ENCODE results near the gene WFIKKN2. TPM values are rescaled to one million over a fixed set of nuclear protein-coding genes. Genes with fewer than 3 reads are reported as not detected.

WFIKKN2 gene
- total RNA-seq, 1 donor from 2014 or later = not detected

DNA sequence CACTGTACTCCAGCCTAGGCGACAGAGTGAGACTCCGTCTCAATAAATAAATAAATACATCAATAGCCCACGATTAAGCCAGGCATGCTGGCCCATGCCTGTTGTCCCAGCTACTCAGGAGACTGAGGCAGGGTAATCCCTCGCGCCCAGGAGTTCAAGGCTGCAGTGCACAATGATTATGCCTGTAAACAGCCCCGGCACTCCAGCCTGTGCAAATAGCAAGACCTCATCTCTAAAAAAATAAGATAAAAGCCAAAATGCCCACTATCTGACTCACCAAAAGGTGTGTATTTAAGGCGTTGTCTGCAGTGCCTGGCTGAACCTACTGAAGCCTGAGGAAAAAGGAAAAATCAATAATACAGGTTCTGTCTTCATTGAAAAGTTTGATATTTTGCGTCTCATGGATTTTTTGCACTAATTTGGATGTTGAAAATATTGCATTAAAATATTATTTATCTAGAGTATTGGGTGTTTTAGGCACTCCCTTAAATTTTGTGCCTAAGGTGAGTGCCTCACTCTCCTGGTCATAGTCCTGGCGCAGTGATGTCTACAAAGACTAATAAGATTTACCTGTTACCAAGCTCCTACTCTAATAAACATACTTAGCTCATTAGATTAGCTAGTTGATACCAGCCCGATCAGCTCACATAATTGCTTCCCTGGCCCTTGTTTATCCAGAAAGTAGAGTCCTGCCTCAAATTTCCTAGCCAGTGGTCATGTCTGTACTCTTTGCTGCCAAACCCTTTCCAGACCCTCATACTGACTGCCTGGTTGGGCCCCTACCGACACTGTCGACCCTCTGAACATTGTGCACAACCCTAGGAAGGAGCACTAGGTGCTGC, 55.5 kb downstream of the WFIKKN2 start:
- no peak for DNase-seq (ENCODE audit: low read depth)

DNA sequence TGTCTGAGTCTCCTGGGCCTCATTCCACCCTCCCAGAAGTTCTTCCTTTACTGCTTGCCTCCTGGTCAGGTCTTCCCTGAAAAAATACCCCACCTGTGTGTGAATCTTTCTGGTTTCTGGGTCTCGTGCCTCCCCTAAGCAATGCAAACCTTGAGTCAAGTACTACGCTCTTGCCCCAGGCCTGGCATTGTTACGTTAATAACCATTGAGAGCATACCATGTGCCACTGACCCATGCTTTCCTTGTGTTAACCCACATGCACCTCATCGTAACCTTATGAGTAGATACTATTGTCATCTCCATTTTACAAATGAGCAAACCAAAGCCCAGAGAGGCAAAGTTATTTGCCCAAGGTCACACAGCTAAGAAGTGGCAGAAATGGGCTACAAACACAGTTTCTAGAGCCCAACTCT, 56.2 kb downstream of the WFIKKN2 start:
- Histone ChIP-seq H3K27me3 (ENCODE audit: control insufficient read depth, insufficient read depth, low read length) (no peaks in the 10 kb centered on the region), H3K36me3 (ENCODE audit: control insufficient read depth, insufficient read depth, low read length) (no peaks in the 10 kb centered on the region), H3K4me3 (ENCODE audit: low read depth, low read length) (no peak overlapping the region)
- no peak for DNase-seq (ENCODE audit: low read depth)
- TF ChIP-seq, protein P1, sequence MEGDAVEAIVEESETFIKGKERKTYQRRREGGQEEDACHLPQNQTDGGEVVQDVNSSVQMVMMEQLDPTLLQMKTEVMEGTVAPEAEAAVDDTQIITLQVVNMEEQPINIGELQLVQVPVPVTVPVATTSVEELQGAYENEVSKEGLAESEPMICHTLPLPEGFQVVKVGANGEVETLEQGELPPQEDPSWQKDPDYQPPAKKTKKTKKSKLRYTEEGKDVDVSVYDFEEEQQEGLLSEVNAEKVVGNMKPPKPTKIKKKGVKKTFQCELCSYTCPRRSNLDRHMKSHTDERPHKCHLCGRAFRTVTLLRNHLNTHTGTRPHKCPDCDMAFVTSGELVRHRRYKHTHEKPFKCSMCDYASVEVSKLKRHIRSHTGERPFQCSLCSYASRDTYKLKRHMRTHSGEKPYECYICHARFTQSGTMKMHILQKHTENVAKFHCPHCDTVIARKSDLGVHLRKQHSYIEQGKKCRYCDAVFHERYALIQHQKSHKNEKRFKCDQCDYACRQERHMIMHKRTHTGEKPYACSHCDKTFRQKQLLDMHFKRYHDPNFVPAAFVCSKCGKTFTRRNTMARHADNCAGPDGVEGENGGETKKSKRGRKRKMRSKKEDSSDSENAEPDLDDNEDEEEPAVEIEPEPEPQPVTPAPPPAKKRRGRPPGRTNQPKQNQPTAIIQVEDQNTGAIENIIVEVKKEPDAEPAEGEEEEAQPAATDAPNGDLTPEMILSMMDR (IDR thresholded peaks at IDR 0.05; ENCODE audit: insufficient read depth, low read length, poor library complexity, severe bottlenecking) = no peak

More for the DNA sequence above, 55.5 kb downstream of the WFIKKN2 start:
- no peaks in the 10 kb centered on the region for H3K27me3 ChIP-seq (ENCODE audit: control insufficient read depth, insufficient read depth, low read length)
- H3K4me3 ChIP-seq (ENCODE audit: low read depth, low read length) = no peak overlapping the region
- H3K36me3 ChIP-seq (ENCODE audit: control insufficient read depth, insufficient read depth, low read length) = no peaks in the 10 kb centered on the region
- TF ChIP-seq, protein P1 (IDR thresholded peaks at IDR 0.05; ENCODE audit: insufficient read depth, low read length, poor library complexity, severe bottlenecking) = no peak

Other genes with a start within 250 kb of the WFIKKN2 start
- gene ABCC3, start 200.7 kb upstream of the WFIKKN2 start, total RNA-seq = 0.82 and 1.3 TPM in 2 replicates
- 30.5 and 30.7 TPM in 2 replicates for gene ANKRD40, start 127.7 kb upstream of the WFIKKN2 start, total RNA-seq
- gene LUC7L3, start 116.0 kb upstream of the WFIKKN2 start, total RNA-seq = 31.5 and 35.6 TPM in 2 replicates
- not detected in 2 replicates for gene ANKRD40CL, start 68.1 kb upstream of the WFIKKN2 start, total RNA-seq
- gene TOB1, start 30.8 kb downstream of the WFIKKN2 start, total RNA-seq = 11.4 and 12.6 TPM in 2 replicates

Measured in kidney epithelial cell (primary cell).